Measurements from ENCODE around the gene COQ4. TPM values are rescaled to one million over a fixed set of nuclear protein-coding genes. Genes with fewer than 3 reads are reported as not detected.

Gene COQ4
- total and polyA plus RNA-seq, 2 donors = 23.1 to 41.6 TPM

GRCh38 chr9:128365525-128365924 lies 42.9 kb downstream of the COQ4 start:
- Histone ChIP-seq H3K36me3 (ENCODE audit: insufficient read depth) (no peaks in the 10 kb centered on the region), H3K4me3 (ENCODE audit: low read depth, low read length) (no peak overlapping the region), H3K4me1 (ENCODE audit: insufficient read depth) (no peaks in the 10 kb centered on the region), H3K27ac (ENCODE audit: low read depth) (no peak overlapping the region)
- 84% methylated on average over 4 of the region's 4 CpGs for WGBS
- DNase-seq (ENCODE audit: extremely low spot score) = no peak

- H3K4me1 ChIP-seq (ENCODE audit: insufficient read depth) = no peaks in the 10 kb centered on the region
- H3K27ac ChIP-seq (ENCODE audit: low read depth) = no peak overlapping the region
- DNase-seq (ENCODE audit: extremely low spot score) = no peak
- no peak overlapping the region for H3K4me3 ChIP-seq (ENCODE audit: low read depth, low read length)
- no peaks in the 10 kb centered on the region for H3K36me3 ChIP-seq (ENCODE audit: insufficient read depth)
- WGBS = 89% methylated on average over 9 of the region's 9 CpGs
Observed at GRCh38 chr9:128369024-128369706, 46.5 kb downstream of the COQ4 start.

GRCh38 chr9:128370367-128370751 lies 47.7 kb downstream of the COQ4 start:
- H3K4me1 ChIP-seq (ENCODE audit: insufficient read depth) = no peaks in the 10 kb centered on the region
- peak overlapping the region; percentile 82 for H3K4me3 ChIP-seq (ENCODE audit: low read depth, low read length)
- peak overlapping the region; percentile 96 for H3K27ac ChIP-seq (ENCODE audit: low read depth)
- no peak for DNase-seq (ENCODE audit: extremely low spot score)
- no peaks in the 10 kb centered on the region for H3K36me3 ChIP-seq (ENCODE audit: insufficient read depth)

GRCh38 chr9:128370752-128371629 lies 48.4 kb downstream of the COQ4 start, which contains the start of gene URM1:
Gene URM1 (plus strand): TSS chr9:128371374. CDS start chr9:128371381, 7 bp downstream.
- H3K27ac ChIP-seq (ENCODE audit: low read depth) = peak within 1 kb of the TSS; percentile 96
- H3K4me1 ChIP-seq (ENCODE audit: insufficient read depth) = no peaks in the 10 kb centered on the region
- WGBS = under 1% methylated on average over 55 of the region's 55 CpGs
- peak within 1 kb of the TSS; percentile 82 for H3K4me3 ChIP-seq (ENCODE audit: low read depth, low read length)
- H3K36me3 ChIP-seq (ENCODE audit: insufficient read depth) = no peaks in the 10 kb centered on the region
- peak; percentile 94 for DNase-seq (ENCODE audit: extremely low spot score)

- 1% methylated on average over 10 of the region's 10 CpGs for WGBS
- no peak for DNase-seq (ENCODE audit: extremely low spot score)
- H3K4me1 ChIP-seq (ENCODE audit: insufficient read depth) = no peaks in the 10 kb centered on the region
Observed at GRCh38 chr9:128371630-128372117, 49.0 kb downstream of the COQ4 start.

GRCh38 chr9:128372188-128372641 lies 49.6 kb downstream of the COQ4 start:
- H3K27ac ChIP-seq (ENCODE audit: low read depth) = no peak overlapping the region
- no peak for DNase-seq (ENCODE audit: extremely low spot score)
- WGBS = 33% methylated on average over 4 of the region's 4 CpGs
- H3K36me3 ChIP-seq (ENCODE audit: insufficient read depth) = no peaks in the 10 kb centered on the region
- H3K4me1 ChIP-seq (ENCODE audit: insufficient read depth) = no peaks in the 10 kb centered on the region
- H3K4me3 ChIP-seq (ENCODE audit: low read depth, low read length) = peak overlapping the region; percentile 82

More at GRCh38 chr9:128371630-128372117, 49.0 kb downstream of the COQ4 start:
- H3K36me3 ChIP-seq (ENCODE audit: insufficient read depth) = no peaks in the 10 kb centered on the region
- peak overlapping the region; percentile 82 for H3K4me3 ChIP-seq (ENCODE audit: low read depth, low read length)
- peak overlapping the region; percentile 80 for H3K27ac ChIP-seq (ENCODE audit: low read depth)

- no peak for DNase-seq (ENCODE audit: extremely low spot score)
- Histone ChIP-seq H3K36me3 (ENCODE audit: insufficient read depth) (no peaks in the 10 kb centered on the region), H3K4me3 (ENCODE audit: low read depth, low read length) (no peak overlapping the region), H3K4me1 (ENCODE audit: insufficient read depth) (no peaks in the 10 kb centered on the region), H3K27ac (ENCODE audit: low read depth) (no peak overlapping the region)
- WGBS = 83% methylated on average over 1 of the region's 1 CpG
Observed at GRCh38 chr9:128372784-128373183, 50.1 kb downstream of the COQ4 start.

- DNase-seq (ENCODE audit: extremely low spot score) = no peak
- H3K4me1 ChIP-seq (ENCODE audit: insufficient read depth) = no peaks in the 10 kb centered on the region
- no peak overlapping the region for H3K4me3 ChIP-seq (ENCODE audit: low read depth, low read length)
- H3K27ac ChIP-seq (ENCODE audit: low read depth) = no peak overlapping the region
- 89% methylated on average over 9 of the region's 9 CpGs for WGBS
- no peaks in the 10 kb centered on the region for H3K36me3 ChIP-seq (ENCODE audit: insufficient read depth)
Observed at GRCh38 chr9:128374221-128374675, 51.6 kb downstream of the COQ4 start.

- WGBS = 67% methylated on average over 5 of the region's 5 CpGs
- no peak for DNase-seq (ENCODE audit: extremely low spot score)
- no peak overlapping the region for H3K4me3 ChIP-seq (ENCODE audit: low read depth, low read length)
- H3K27ac ChIP-seq (ENCODE audit: low read depth) = no peak overlapping the region
- H3K36me3 ChIP-seq (ENCODE audit: insufficient read depth) = no peaks in the 10 kb centered on the region
- H3K4me1 ChIP-seq (ENCODE audit: insufficient read depth) = no peaks in the 10 kb centered on the region
Observed at GRCh38 chr9:128375865-128376264, 53.2 kb downstream of the COQ4 start.

GRCh38 chr9:128382261-128382660 lies 59.6 kb downstream of the COQ4 start:
- DNase-seq (ENCODE audit: extremely low spot score) = no peak
- no peak overlapping the region for H3K4me3 ChIP-seq (ENCODE audit: low read depth, low read length)
- 58% methylated on average over 6 of the region's 6 CpGs for WGBS
- no peaks in the 10 kb centered on the region for H3K4me1 ChIP-seq (ENCODE audit: insufficient read depth)
- H3K27ac ChIP-seq (ENCODE audit: low read depth) = no peak overlapping the region
- H3K36me3 ChIP-seq (ENCODE audit: insufficient read depth) = no peaks in the 10 kb centered on the region

- no peaks in the 10 kb centered on the region for H3K36me3 ChIP-seq (ENCODE audit: insufficient read depth)
Observed at GRCh38 chr9:128383007-128383753, 60.5 kb downstream of the COQ4 start.

More at GRCh38 chr9:128383007-128383753, 60.5 kb downstream of the COQ4 start:
- DNase-seq (ENCODE audit: extremely low spot score) = no peak
- 73% methylated on average over 9 of the region's 9 CpGs for WGBS
- no peak overlapping the region for H3K4me3 ChIP-seq (ENCODE audit: low read depth, low read length)
- no peak overlapping the region for H3K27ac ChIP-seq (ENCODE audit: low read depth)
- no peaks in the 10 kb centered on the region for H3K4me1 ChIP-seq (ENCODE audit: insufficient read depth)
